ENCODE measurements around the gene GOSR1. TPM values are rescaled to one million over a fixed set of nuclear protein-coding genes. Genes with fewer than 3 reads are reported as not detected.
"Not testable (repeated sequence)": the region's sequence is repeated elsewhere in the genome, so short reads cannot be mapped to it uniquely, and the experiment has no call there.

GOSR1 gene
- polyA plus RNA-seq, 3 donors, result 48.7 to 60.7 (median 53.8) TPM

DNA sequence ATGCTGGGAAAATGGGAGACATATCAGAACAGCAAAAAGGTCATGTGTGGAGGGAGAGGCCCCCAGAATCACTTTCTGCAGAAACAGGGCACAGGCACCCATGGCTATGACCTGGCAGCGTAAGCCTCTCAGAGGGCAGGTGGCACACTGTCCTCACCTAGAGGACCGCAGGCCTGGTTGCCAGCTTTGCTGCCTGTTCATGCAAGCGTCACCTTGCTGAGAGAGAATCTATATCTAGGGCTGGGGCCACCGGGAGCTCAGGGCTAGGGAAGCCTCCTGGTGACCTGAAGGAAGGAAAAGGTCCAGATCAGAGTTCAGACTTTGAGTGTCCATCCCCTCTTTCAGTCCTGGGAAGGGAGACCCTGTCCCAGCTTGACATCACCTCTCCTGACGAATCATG, 78.7 kb downstream of the GOSR1 start:
- no peak for DNase-seq (ENCODE audit: extremely low read depth in 1 of 11, low read depth in 9 of 11, low spot score in 4 of 11)

GRCh38 chr17:30556374-30557332, 79.4 kb downstream of the GOSR1 start:
- no peak for DNase-seq (ENCODE audit: extremely low read depth in 1 of 11, low read depth in 9 of 11, low spot score in 4 of 11)

GRCh38 chr17:30557916-30558685, 80.9 kb downstream of the GOSR1 start:
- no peak for DNase-seq (ENCODE audit: extremely low read depth in 1 of 11, low read depth in 9 of 11, low spot score in 4 of 11)

- DNase-seq (ENCODE audit: extremely low read depth in 1 of 11, low read depth in 9 of 11, low spot score in 4 of 11), result no peak
Measured at GRCh38 chr17:30558686-30559545, 81.7 kb downstream of the GOSR1 start.

DNA sequence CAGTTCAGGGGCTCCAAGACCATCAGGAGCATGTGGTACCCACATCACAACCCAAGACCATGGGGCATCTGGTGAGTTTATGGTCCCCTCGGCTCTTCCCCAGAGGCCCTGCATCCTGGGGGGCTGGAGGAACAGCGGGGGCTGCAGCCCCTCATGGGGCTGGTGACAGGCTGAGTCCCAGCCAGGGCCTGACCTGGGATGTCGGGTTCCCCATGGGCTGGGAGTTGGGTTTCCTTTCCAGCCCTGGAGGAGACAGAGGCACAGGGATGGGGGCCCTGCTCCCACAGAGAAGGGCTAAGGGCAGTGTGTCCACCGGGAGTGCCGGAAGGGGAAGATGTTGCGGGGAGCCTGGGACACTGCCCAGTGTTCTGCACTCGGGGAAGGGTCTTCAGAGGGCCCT, 82.4 kb downstream of the GOSR1 start:
- DNase-seq (ENCODE audit: extremely low read depth in 1 of 11, low read depth in 9 of 11, low spot score in 4 of 11), result no peak

DNA sequence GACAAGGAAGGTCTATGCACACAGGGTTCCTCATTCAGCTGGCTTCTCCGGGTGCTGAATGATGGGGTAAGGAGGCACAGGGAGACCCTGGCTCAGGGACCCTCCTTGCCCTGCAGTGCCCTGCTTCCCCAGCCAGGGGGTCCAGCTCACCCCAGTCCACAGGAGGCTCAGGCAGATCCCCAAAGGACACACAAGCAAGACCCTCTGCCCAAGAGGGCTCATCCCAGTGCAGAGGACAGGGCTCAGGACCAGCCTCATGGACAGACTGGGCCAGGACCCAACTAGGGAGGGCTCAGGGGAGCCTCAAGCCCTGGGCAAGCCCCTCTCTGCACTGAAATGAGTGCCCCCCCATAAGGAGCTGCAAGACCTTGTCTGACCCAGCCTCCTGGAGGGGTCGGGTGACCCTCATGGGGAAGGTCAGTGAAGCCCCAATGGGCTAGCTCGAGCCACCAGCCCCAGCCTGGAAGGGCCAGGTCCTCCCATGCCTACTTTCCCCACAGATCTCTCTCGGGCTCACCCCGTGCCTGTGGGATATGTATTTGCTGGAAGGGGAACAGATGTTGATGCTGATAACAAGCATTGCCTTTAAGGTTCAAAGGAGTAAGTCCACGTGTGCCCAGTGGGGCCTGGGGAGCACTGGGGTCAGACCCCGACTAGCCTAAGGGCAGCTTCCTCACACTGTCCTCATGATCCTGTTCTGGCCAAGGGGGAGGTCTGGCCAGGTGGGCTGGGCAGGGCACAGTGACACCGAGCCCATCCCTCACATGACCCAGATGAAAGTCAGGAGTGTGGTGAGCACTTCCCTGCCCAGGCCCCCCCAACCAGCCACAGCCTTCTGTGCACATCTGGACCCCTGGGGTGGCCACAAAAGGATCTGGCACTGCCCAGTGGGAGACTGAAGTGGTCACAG, 83.2 kb downstream of the GOSR1 start:
- DNase-seq (ENCODE audit: extremely low read depth in 1 of 11, low read depth in 9 of 11, low spot score in 4 of 11), result not testable (repeated sequence)

GRCh38 chr17:30561766-30562165, 84.6 kb downstream of the GOSR1 start:
- DNase-seq (ENCODE audit: extremely low read depth in 1 of 11, low read depth in 9 of 11, low spot score in 4 of 11), result not testable (repeated sequence)

DNA sequence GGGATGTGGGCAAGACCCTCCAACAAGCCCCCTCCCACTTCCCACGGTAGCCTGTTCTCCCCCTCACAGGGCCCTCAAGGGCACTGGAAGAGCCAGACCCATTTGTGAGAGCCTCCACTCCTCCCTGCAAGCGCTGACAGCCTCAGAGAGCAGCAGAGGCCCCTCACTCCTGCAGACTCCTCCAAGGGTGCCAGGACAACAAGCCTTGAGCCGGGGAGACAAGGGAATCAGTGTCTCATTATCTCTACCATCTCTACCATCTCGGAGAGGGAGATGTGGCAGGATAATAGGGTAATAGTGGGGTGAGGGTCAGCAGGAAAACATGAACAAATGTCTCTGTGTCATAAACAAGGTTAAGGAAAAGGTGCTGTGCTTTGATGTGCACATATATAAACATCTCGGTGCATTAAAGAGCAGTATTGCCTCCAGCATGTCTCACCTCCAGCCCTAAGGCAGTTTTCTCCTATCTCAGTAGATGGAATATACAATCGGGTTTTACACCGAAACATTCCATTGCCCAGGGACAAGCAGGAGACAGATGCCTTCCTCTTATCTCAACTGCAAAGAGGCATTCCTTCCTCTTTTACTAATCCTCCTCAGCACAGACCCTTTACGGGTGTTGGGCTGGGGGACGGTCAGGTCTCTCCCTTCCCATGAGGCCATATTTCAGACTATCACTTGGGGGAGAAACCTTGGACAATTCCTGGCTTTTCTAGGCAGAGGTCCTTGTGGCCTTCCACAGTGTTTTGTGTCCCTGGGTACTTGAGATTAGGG, 86.1 kb downstream of the GOSR1 start:
- DNase-seq (ENCODE audit: extremely low read depth in 1 of 11, low read depth in 9 of 11, low spot score in 4 of 11), result not testable (repeated sequence)

- not testable (repeated sequence) for DNase-seq (ENCODE audit: extremely low read depth in 1 of 11, low read depth in 9 of 11, low spot score in 4 of 11)
Measured at GRCh38 chr17:30563905-30564390, 86.7 kb downstream of the GOSR1 start.

DNA sequence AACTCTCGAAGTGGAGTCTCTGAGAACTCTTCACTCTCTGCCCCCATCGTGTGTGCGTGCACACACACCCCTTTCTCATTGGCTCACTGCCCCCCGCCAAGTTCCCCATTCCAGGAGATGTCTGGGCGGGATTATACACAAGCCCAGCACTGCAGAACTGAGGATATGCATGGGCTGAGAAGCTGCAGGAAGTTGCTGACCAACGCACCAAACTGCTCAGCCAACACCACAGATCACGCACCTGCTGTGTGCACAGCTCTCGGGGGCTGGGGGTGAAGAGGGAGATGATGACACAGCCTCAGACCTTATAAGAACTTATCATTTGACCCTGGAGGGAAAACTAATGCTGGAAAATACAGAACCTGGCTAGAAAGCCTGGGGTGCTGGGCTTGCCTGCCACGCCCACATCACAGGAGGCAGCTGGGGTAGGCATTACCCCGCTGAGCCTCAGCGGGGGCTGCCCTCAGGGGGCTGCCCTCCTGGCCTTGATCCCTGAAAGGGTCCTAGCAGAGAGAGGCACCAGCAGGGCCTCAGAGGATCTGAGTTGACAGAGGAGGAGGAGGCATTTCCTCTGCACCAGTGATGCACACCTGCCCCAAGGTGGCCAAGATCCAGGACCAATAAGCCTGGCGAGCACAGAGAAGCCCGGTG, 87.3 kb downstream of the GOSR1 start:
- DNase-seq (ENCODE audit: extremely low read depth in 1 of 11, low read depth in 9 of 11, low spot score in 4 of 11), result not testable (repeated sequence)

DNA sequence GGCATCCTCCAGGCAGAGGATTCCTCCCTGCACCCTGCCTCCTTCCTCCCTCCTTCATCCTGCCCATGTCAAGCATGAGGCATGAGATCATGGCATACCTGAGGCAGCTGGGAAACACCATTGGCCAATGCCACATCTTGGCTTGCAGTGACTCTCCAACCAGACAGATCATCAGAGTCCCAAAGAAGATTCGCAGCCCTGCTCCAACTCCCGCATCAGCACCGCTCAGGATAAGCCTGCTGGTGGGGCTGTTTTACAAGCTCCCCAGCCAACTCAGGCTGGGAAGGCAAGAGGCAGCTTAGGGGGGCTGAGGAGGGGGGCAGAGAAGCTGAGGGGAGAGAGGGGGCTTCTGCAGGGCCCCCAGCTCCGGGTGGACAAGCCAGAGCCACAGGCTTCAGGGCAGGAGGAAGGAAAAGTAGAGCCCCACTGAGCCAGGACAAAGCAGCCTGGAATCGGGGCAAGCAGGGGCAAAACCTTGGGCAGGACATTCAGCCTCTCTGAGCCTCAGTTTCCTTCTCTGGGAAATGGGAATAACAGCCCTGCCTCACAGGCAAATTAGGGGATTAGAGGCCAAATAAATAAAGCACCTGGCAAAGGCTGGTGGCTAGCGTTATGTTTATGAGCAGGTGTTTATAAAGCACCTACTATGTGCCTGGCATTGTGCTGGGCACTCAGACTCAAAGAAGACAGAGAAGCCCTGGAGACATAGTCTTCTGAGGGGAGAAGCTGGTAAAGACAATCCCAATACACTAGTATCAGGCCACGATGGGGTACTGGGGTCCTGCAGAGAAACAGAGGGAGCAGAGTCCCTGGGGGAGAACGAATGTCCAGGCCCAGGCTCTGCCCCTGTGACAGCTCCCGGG, 88.1 kb downstream of the GOSR1 start:
- no peak for DNase-seq (ENCODE audit: extremely low read depth in 1 of 11, low read depth in 9 of 11, low spot score in 4 of 11)

GRCh38 chr17:30566104-30566503, 88.9 kb downstream of the GOSR1 start:
- not testable (repeated sequence) for DNase-seq (ENCODE audit: extremely low read depth in 1 of 11, low read depth in 9 of 11, low spot score in 4 of 11)

- not testable (repeated sequence) for DNase-seq (ENCODE audit: extremely low read depth in 1 of 11, low read depth in 9 of 11, low spot score in 4 of 11)
Measured at GRCh38 chr17:30566516-30567225, 89.5 kb downstream of the GOSR1 start.

DNA sequence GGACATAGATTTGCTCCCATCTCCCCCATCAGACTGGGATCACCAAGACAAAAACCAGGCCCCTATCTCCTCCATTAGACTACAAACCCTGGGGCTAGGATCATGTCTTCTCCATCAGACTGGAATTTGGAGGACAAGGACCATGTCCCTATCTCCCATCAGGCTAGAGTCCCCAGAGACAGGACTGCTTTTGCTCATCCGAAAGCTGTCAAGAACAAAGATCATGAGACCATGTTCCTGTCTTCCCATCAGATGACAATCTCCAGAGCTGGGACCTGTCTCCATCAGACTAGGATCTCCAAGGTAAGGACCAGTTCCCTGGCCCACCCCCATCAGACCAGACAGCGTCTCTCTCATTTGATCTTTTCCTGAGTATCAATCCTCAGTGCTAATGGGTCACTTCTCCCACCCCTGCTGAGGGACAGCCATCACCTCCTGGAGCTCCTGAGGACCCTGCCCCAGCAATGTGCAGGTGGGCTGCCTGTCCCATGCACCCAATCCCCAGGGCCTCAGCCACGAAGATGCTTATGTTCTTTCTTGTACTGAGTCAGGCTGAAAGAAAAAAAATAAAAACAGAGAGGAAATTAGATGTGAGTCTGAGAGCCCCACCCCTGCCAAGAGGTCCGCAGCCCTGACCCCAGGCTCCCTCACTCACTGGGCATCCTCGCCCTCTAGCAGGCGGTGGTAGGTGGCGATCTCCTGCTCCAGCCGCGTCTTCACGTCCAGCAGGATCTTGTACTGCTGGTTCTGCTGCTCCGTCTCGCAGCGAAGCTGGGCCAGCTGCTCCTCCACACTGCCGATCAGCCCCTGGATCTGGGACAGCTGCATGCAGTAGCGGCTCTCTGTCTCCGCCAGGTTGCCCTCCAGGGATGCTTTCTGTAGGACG, 90.3 kb downstream of the GOSR1 start:
- no peak for DNase-seq (ENCODE audit: extremely low read depth in 1 of 11, low read depth in 9 of 11, low spot score in 4 of 11)
